GM21423 (cell line): ENCODE measurements around the gene ANXA4.

Experiments used
- ATAC-seq: cut with Tn5 transposase; IDR thresholded peaks from one replicate; pipeline ENCODE4 v1.9.1; 2021; ENCODE audit warnings: mild to moderate bottlenecking, moderate library complexity; ENCODE audit not compliant: unreplicated experiment

Gene ANXA4

GRCh38 chr2:69741575-69742321, at the start of gene ANXA4:
Gene ANXA4 (plus strand): TSS chr2:69742134. CDS start chr2:69781566, 39,432 bp downstream.
- peak; percentile 82 for ATAC-seq

DNA sequence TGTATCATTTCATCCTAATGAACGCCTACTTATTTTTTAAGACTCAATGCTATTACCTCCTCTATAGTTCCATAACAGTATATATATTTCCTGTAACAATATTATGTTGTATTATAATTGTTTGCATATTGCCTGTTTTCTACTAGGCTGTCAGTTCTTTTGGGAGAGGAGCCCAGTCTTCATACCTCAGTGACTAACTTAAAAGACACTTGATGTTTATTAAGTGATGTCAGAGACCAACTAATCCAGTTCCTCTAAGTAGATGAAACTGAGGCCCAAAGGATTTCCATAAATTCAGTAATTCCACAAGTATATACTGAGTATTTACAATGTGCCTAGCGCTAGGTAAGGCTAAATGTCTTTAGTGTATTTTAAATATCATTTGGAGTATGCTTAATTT, 49.5 kb upstream of the ANXA4 start:
- ATAC-seq, result no peak

- peak; percentile 77 for ATAC-seq
Observed at GRCh38 chr2:69693059-69693774, 48.7 kb upstream of the ANXA4 start.

DNA sequence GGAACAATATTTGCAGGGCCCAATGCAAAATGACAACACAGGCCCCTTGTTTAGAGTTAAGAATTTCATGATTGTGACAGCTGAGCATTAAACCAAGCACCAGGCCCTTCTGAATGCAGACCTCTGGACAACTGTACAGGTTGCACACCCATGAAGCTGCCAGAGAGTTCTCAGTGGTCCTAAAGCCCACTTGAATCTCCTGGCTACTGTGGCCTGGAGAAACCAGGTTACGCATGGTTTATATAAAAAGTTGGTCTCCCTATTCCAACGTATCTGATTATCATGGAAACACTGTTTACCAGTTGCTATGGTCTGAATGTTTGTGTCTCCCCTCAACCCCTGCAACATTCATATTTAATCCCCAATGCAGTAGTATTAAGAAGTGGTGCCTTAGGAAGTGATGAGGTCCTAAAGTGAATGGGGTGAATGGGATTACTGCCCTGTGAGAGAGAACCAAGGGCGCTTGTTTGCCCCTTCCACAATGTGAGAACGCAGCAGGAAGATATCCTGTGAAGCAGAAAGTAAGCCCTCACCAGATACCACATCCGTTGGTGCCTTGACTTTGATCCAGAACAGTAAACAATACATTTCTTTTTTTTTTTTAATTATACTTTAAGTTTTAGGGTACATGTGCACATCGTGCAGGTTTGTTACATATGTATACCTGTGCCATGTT, 48.0 kb upstream of the ANXA4 start:
- no peak for ATAC-seq

DNA sequence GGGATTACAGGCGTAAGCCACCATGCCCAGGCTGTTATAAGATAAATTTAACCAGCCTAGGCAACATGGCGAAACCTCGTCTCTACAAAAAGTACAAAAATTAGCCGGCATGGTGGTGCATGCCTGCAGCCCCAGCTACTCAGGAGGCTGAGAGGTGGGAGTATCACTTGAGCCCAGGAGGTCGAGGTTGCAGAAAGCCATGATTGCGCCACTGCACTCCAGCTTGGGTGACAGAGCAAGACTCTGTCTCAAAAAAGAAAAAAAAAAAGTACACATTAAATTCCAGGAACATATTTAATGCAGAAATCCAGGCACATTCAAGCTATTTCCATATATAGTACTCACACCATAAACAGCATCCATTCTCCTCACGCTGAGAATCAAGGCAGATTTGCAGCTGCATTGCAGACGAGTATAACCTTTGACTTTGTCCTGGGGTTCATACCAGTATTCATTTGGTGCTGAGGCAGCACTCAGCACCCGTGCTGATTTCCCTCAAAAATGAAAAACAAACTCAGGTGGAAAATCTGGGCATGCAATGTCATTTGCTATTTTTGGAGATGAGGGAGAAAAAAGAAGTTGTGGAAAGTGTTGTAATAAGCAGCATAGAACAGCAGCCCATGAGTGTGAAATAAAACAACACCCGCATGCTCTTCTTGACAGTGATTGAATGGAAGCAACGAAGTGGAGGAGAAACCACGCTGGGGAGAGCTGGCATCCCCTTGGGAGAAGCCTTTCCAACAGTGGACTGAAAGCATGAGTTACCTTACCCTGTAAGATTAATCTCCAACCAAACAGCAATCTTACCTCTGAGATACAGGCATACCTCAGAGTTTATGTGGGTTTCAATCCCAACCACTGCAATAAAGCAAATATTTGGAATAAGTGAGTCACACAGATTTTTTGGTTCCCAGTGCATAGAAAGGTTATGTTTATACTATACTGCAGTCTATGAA, 46.8 kb upstream of the ANXA4 start:
- ATAC-seq, result no peak

DNA sequence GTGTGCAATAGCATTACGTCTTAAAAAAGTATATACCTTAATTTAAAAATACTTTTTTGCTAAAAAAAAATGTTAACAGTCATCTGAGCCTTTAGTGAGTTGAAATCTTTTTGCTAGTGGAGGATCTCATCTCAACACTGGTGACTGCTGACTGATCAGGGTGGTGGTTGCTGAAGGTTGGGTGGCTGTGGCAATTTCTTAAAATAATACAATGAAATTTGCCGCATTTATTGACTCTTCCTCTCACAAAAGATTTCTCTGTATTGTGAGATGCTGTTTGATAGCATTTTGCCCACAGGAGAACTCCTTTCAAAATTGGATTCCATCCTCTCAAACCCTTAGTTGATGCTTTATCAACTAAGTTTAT, 46.1 kb upstream of the ANXA4 start:
- ATAC-seq, result no peak

GRCh38 chr2:69700381-69700780, 41.6 kb upstream of the ANXA4 start:
- no peak for ATAC-seq

GRCh38 chr2:69701100-69701945, 40.6 kb upstream of the ANXA4 start:
- no peak for ATAC-seq

GRCh38 chr2:69703189-69703588, 38.7 kb upstream of the ANXA4 start:
- no peak for ATAC-seq

GRCh38 chr2:69704446-69704845, 37.5 kb upstream of the ANXA4 start:
- no peak for ATAC-seq

- ATAC-seq, result no peak
Observed at GRCh38 chr2:69709290-69709689, 32.6 kb upstream of the ANXA4 start.

GRCh38 chr2:69711971-69712370, 30.0 kb upstream of the ANXA4 start:
- no peak for ATAC-seq

- no peak for ATAC-seq
Observed at GRCh38 chr2:69714024-69714423, 27.9 kb upstream of the ANXA4 start.

GRCh38 chr2:69714539-69715220, 27.3 kb upstream of the ANXA4 start:
- ATAC-seq, result peak; percentile 76

DNA sequence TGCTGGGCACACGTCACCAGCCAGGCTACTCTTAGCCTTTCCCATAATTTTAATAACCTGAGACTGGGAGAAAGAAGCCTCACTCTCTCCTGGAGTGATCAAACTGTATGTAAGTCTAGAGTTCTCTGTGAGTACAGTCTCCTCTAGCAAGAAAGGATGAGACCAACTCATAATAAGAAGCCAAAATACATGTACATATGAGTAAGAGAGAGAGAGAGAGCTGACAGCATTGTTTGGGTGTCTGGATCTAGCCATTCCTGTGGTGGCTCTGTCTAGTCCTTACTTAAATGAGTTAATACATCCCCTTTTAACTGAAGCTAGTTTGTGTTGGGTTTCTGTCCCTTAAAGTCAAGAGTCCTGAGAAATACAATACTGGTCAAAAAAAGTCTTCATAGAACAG, 26.0 kb upstream of the ANXA4 start:
- ATAC-seq, result no peak

GRCh38 chr2:69716555-69717120, 25.3 kb upstream of the ANXA4 start:
- no peak for ATAC-seq

GRCh38 chr2:69717186-69717585, 24.7 kb upstream of the ANXA4 start:
- no peak for ATAC-seq

DNA sequence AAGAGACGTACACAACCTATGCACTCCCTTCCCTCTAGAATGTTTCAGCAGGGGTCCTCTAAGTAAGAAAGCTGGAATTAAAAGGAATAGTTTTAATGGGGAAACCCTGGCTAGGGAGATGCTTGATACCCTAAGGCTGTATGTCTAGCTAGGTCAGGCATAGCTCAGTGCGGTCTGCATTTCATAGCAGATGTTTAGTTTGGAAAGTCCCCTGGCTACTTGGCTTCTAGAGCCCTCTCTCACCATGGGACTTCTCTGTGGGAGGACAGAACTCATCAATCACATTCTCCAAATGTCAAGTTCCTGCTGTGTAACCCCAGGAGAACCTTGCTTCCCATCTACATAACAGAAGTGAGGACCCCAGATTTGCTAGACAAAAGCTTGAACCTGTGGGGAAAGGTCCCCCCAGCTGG, 24.1 kb upstream of the ANXA4 start:
- ATAC-seq, result no peak
